ENCODE measurements around the gene FGFBP2. TPM values are rescaled to one million over a fixed set of nuclear protein-coding genes. Genes with fewer than 3 reads are reported as not detected.

Gene FGFBP2
- total RNA-seq, 8 experiments from 2014 or later: 0.38 to 7.9 (median 0.71) TPM; not detected in 3

DNA sequence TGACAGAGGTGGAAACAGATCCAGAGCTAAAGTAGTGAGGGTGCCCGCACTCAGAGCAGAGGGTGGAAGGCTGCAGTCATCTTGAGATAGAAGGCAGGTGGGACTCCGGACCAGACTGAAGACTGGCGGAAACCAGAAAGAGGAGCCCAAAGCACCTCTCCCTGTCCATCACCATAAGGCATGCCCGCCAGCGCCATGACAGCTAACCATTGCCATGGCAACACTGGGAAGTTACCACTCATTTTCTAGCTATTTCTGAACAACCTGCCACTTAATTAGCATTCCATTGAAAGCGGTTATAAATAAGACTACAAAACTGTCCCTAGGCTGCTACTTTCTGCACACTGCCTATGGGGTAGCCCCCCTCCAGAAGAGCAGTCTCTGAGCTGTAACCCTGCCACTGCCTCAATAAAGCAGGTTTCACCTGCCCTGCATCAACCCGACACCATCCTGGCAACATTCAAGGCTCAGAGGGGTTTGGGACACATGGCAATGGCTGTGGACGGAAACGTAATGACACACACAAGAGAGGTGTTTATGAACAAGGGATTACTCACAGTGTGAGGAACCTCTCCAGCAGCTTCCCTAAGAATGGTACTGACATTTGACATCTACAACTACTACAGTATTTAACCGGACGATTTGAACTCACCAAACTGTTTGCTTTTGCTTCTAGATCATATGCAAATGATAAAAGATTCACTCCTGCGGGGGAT, 27.8 kb upstream of the FGFBP2 start:
- in situ Hi-C loops (cut with MboI; ENCODE audit: low pct_unique_long_range_greater_than_20kb in 2 of 9, low sequenced_read_pairs in 9 of 9, unreplicated experiment in 9 of 9): loop anchor here in 1 of 9 experiments (25.0 kb wide), 1 partner anchor 503 kb away; no protein-coding TSS in a partner anchor
- Histone ChIP-seq H3K4me1 (replicated peaks in 1 of 2) (peaks cover 0 to 3% of the 10 kb centered on the region in 2 donors), H3K4me3 (no peak overlapping the region), H3K27ac (no peak overlapping the region)
- ATAC-seq (replicated peaks in 6 of 8): peak in 2 of 8 experiments; percentile 14 to 49
- 0 to 97% (median 82%) methylated on average over 1 to 9 of the region's 12 CpGs for WGBS, 10 experiments

DNA sequence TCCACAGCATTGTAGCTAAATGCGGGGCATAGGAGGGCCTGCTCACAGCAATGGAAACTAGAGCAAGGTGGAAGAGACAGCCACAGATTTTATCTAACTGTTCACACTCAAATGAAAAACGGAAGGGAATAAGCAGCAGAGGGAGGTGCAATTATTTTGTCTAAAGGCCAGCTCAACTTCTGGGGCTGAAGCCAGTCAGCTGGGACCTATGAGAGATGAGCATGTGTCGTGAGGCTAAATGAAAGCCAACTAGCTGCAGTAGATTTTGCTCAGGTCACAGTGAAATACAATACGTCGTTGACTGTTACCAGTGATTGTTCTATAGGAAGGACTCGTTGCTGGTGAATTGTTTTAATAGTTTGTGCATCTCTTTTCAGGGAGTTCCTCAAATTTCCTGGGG, 26.4 kb upstream of the FGFBP2 start:
- no peak overlapping the region for H3K27ac ChIP-seq
- peaks cover 0 to 3% of the 10 kb centered on the region in 2 donors for H3K4me1 ChIP-seq (replicated peaks in 1 of 2)
- ATAC-seq (replicated peaks in 6 of 8): peak in 2 of 8 experiments; percentile 28 to 33
- WGBS, 10 experiments: 29 to 100% (median 75%) methylated on average over 1 to 6 of the region's 6 CpGs
- no peak overlapping the region for H3K4me3 ChIP-seq
- in situ Hi-C loops (cut with MboI; ENCODE audit: low pct_unique_long_range_greater_than_20kb in 2 of 9, low sequenced_read_pairs in 9 of 9, unreplicated experiment in 9 of 9): loop anchor here in 1 of 9 experiments (25.0 kb wide), 1 partner anchor 502 kb away; no protein-coding TSS in a partner anchor

DNA sequence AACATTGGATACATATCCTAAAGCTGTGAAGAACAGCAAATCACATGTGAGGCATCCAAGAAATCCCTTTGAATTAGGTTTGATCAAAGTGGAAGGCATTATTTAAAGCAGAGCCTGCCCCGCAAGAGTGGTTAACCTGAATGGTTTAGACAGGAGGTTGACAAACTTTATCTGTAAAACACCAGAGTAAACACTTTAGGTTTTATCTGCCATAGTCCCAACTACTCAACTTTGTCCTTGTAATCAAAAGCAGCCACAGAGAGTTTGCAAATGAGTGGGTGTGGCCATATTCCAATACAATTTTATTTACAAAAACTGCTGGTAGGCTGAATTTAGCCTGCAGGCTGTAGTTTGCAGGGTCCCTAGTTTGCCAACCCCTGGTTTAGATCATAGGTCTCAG, 25.2 kb upstream of the FGFBP2 start:
- in situ Hi-C loops (cut with MboI; ENCODE audit: low pct_unique_long_range_greater_than_20kb in 2 of 9, low sequenced_read_pairs in 9 of 9, unreplicated experiment in 9 of 9): loop anchor here in 1 of 9 experiments (25.0 kb wide), 1 partner anchor 501 kb away; no protein-coding TSS in a partner anchor
- Histone ChIP-seq H3K4me3 (no peak overlapping the region), H3K4me1 (replicated peaks in 1 of 2) (peaks cover 0 to 3% of the 10 kb centered on the region in 2 donors), H3K27ac (no peak overlapping the region)
- WGBS, 10 experiments: 0 to 100% (median 100%) methylated on average over 1 of the region's 1 CpG; no CpG with 5 or more reads in 5 of the 10 experiments
- peak in 3 of 8 experiments; percentile 11 to 43 (median 38) for ATAC-seq (replicated peaks in 6 of 8)

DNA sequence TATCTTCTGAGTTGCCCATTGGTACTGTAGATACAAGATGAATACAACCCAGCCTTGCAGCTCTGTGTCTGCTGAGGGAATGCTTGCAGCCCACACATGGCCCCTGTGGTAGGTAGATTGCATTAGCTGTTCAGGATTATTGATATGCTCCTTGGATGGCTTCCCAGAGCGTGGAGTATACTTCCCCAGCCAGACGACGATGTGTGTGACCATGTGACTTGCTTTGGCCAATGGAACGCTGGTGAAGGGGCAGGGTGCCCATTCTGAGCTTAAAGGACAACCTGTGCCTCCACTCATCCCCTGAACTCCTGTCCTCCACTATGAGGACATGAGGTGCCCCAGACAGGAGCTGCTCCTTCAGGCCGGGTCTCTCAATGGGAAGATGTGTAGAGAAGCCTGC, 23.9 kb upstream of the FGFBP2 start:
- no peak overlapping the region for H3K4me3 ChIP-seq
- WGBS, 10 experiments: 26 to 100% (median 71%) methylated on average over 2 to 4 of the region's 5 CpGs; no CpG with 5 or more reads in 2 of the 10 experiments
- peaks cover 0 to 3% of the 10 kb centered on the region in 2 donors for H3K4me1 ChIP-seq (replicated peaks in 1 of 2)
- ATAC-seq (replicated peaks in 6 of 8): no peak
- H3K27ac ChIP-seq: no peak overlapping the region
- in situ Hi-C loops (cut with MboI; ENCODE audit: low pct_unique_long_range_greater_than_20kb in 2 of 9, low sequenced_read_pairs in 9 of 9, unreplicated experiment in 9 of 9): loop anchor here in 1 of 9 experiments (25.0 kb wide), 1 partner anchor 500 kb away; no protein-coding TSS in a partner anchor

DNA sequence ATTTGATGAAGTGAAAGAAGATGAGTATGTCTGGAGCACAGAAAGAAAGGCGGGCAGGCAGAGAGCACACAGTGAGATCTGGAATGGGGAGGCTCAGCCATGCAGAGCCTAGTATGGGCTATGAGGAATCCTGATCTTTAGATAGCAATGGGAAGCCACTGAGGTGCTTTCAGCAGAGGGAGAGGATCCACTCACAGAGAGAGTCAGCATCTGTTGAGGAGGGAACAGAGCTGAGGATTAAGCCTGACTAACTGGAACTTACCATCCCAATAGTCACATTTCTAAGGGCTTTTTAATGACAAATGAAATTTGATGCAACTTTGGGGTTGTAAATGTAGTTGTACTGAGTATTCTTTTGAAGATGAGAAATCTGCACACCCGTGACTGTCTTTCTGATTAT, 20.6 kb upstream of the FGFBP2 start:
- no peak overlapping the region for H3K4me3 ChIP-seq
- ATAC-seq (replicated peaks in 6 of 8): peak in 4 of 8 experiments; percentile 38 to 78 (median 45)
- in situ Hi-C loops (cut with MboI; ENCODE audit: low pct_unique_long_range_greater_than_20kb in 2 of 9, low sequenced_read_pairs in 9 of 9, unreplicated experiment in 9 of 9): loop anchor here in 1 of 9 experiments (25.0 kb wide), 1 partner anchor 496 kb away; no protein-coding TSS in a partner anchor
- no peak overlapping the region for H3K27ac ChIP-seq
- WGBS, 10 experiments: 69 to 100% (median 82%) methylated on average over 1 to 2 of the region's 2 CpGs; no CpG with 5 or more reads in 2 of the 10 experiments
- H3K4me1 ChIP-seq (replicated peaks in 1 of 2): no peaks in the 10 kb centered on the region

DNA sequence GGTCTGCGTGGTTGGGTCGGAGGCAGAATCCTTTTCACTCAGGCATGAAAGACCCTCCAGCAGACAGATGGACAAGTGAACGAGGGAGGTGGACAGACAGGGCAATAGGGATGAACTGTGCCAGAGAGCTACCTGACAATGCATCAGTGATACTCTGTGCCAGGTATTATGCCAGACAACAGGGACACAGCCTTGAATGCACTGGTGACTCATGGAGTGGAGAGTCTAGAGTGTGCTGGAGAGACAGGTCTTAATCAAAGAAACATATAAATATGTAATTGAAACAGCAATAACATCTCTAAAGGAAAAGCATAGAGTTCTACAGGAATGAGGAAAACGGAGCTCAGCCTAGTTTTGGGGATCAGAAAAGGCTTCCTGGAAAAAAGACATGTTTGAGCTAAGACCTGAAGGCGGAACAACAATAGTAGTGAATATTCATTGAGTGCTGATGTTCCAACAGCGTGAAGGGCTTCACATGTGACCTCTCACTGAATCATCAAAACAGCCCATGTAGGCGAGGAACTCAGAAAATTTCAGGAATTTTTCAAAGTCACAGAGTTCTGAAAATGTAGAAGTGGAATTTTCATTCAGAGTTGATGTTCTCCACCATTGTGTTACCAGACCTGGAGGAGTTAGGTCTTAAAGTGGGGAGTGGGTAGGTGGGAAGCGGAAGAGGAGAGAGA, 20.0 kb upstream of the FGFBP2 start:
- Histone ChIP-seq H3K4me1 (replicated peaks in 1 of 2) (no peaks in the 10 kb centered on the region), H3K27ac (no peak overlapping the region), H3K4me3 (no peak overlapping the region)
- WGBS, 10 experiments: 41 to 100% (median 82%) methylated on average over 1 to 7 of the region's 8 CpGs
- ATAC-seq (replicated peaks in 6 of 8): peak in 3 of 8 experiments; percentile 85 to 97 (median 93)
- in situ Hi-C loops (cut with MboI; ENCODE audit: low pct_unique_long_range_greater_than_20kb in 2 of 9, low sequenced_read_pairs in 9 of 9, unreplicated experiment in 9 of 9): loop anchor here in 1 of 9 experiments (25.0 kb wide), 1 partner anchor 496 kb away; no protein-coding TSS in a partner anchor

DNA sequence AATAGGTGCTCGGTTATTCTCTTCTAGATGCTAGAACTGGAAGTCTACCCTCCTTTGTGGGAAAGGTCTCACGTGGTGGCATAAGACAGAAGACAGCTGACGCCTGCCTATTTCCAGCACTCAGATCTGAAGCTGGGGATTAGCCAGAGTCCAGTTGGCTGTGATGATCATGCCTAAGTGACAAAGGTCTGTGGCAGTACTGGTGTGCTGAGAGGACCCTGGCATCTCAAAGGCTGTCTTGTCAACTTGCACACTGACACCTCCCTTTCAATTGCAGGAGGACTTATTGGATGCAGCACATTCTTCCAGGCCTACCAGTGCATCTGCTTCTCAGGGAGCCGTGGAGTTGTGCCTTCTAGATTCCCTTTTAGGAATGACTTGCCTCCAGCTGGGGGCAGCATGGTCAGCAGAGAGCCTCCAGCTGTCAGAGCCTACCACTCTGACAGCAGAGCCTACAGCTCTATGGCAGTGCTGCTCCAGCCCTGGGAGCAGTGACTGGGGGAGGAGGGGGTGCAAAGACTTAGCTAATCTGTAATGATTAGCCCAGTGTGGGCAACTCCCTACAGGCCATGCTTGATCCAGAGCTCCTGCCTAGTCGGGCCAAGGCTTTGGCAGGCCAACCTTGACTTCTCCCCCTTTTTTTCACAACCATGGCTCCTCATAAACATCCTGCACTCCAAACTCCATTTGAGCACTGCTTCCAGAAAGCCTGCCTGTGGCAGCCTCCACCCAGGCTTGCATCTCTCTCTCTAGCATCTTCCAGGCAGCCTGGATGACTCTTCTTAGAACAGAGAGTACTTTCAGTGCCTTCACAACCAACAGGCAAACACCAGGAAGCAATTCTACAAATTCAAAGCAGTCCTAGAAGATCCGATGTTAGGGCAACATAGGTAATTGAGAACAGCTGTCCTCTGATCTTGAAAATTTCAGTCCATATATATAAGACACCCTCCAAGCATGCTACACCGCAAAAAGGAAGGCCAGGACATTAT, 13.8 kb upstream of the FGFBP2 start:
- H3K27ac ChIP-seq: no peak overlapping the region
- 0 to 100% (median 81%) methylated on average over 2 to 7 of the region's 7 CpGs; no CpG with 5 or more reads in 3 of the 10 experiments for WGBS, 10 experiments
- H3K4me3 ChIP-seq: no peak overlapping the region
- no peaks in the 10 kb centered on the region for H3K4me1 ChIP-seq (replicated peaks in 1 of 2)
- in situ Hi-C loops (cut with MboI; ENCODE audit: low pct_unique_long_range_greater_than_20kb in 2 of 9, low sequenced_read_pairs in 9 of 9, unreplicated experiment in 9 of 9): loop anchor here in 1 of 9 experiments (25.0 kb wide), 1 partner anchor 489 kb away; no protein-coding TSS in a partner anchor
- peak in 3 of 8 experiments; percentile 89 to 95 (median 89) for ATAC-seq (replicated peaks in 6 of 8)

DNA sequence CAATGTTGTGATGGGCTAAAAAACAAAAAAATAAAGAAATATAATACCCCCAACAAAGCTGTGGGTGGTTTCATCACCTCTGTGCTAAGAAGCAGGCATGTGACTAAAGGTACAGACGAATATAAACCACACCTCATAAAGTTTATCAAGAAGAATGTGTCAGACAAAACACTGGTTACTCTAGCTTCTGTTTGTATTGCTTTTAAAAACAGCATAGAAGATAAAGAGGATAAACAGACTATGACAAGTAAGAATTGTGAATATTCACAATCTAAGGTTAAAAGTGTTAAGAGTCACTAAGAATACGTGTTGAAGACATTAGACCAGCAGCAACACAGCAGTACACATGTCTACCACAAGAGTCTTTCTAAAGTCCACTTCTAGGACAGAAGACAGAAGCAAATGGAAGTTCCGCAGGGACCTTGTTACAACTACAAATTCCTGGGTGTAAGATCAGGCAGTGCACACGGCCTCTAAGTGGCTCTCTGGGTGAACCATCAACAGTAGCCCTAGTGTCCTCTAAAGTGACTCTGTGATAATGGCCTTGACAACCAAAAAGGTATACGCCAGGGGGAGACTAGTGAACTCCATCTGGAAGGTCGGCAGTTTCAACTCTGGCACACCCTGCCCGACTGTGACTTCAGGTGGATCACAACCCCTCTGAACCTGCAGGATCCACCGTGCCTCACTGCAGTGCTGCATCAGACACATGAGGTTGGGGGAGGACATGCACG, 8.3 kb upstream of the FGFBP2 start:
- ATAC-seq (replicated peaks in 6 of 8): no peak
- H3K27ac ChIP-seq: no peak overlapping the region
- 0 to 100% (median 90%) methylated on average over 1 to 7 of the region's 9 CpGs; no CpG with 5 or more reads in 1 of the 10 experiments for WGBS, 10 experiments
- H3K4me3 ChIP-seq: no peak overlapping the region
- in situ Hi-C loops (cut with MboI; ENCODE audit: low pct_unique_long_range_greater_than_20kb in 2 of 9, low sequenced_read_pairs in 9 of 9, unreplicated experiment in 9 of 9): loop anchor here in 1 of 9 experiments (25.0 kb wide), 1 partner anchor 159 kb away; no protein-coding TSS in a partner anchor
- no peaks in the 10 kb centered on the region for H3K4me1 ChIP-seq (replicated peaks in 1 of 2)

DNA sequence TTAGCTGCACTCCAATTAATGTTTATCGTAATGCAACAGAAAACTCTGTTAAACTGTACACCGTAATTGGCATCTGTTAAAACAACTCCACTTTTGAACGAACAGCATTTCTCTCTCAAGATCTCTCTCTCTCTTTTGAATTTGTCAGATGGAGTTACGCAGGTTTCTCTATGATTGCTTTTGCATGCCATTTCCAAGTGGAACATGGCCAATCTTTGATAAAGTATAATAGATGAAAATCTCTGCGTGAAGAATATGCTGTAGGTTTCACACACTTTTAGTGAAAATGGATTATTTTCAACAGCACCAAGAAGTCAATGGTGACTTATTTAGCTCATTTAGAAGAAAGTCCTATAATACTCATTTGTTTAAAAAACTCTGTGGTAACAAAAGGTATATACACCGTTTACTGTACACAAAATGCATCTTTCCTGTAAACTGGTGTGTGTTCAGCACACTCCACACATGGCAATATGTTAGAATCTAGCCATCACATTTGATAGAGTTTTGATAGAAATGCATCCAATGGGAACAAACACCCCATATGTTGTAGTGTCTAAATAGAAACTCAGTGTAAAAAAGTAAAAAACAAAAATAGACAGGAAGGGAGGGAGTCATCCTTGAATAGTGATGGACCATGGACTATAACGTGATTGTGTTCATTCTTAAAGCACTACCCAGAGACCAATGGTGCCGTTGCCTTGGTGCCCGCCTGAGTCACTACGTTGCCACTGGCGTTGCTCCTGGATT, 5.8 kb upstream of the FGFBP2 start:
- in situ Hi-C loops (cut with MboI; ENCODE audit: low pct_unique_long_range_greater_than_20kb in 2 of 9, low sequenced_read_pairs in 9 of 9, unreplicated experiment in 9 of 9): loop anchor here in 1 of 9 experiments (25.0 kb wide), 1 partner anchor 156 kb away; no protein-coding TSS in a partner anchor
- ATAC-seq (replicated peaks in 6 of 8): no peak
- WGBS, 10 experiments: 40 to 98% (median 93%) methylated on average over 2 to 10 of the region's 11 CpGs

DNA sequence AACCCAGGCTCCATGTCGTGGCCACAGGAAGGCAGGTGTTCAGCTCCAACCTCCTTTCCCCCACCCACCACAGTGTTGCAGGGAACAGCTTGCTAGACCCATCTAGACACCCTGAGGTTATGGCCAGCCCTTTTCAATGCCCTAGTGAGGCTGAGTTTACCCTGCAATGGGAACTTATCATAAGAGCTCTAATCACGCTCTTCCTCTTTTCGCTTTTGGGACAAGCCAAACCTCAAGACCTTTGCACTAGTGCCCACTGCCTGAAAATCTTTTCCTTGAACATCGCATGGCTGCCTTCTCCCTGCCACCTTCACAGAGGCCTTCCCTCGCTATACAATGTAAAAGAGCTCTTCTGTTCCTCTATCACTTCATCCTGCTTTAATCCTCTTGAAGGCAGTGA, 2.4 kb upstream of the FGFBP2 start:
- Histone ChIP-seq H3K27ac (no peak overlapping the region), H3K4me1 (replicated peaks in 1 of 2) (no peaks in the 10 kb centered on the region), H3K4me3 (no peak overlapping the region)
- in situ Hi-C loops (cut with MboI; ENCODE audit: low pct_unique_long_range_greater_than_20kb in 2 of 9, low sequenced_read_pairs in 9 of 9, unreplicated experiment in 9 of 9): loop anchor here in 1 of 9 experiments (25.0 kb wide), 1 partner anchor 153 kb away; no protein-coding TSS in a partner anchor
- no peak for ATAC-seq (replicated peaks in 6 of 8)
- WGBS, 10 experiments: 80 to 100% (median 93%) methylated on average over 1 to 5 of the region's 5 CpGs; no CpG with 5 or more reads in 1 of the 10 experiments

More for the DNA sequence above, 5.8 kb upstream of the FGFBP2 start:
- Histone ChIP-seq H3K4me1 (replicated peaks in 1 of 2) (no peaks in the 10 kb centered on the region), H3K27ac (no peak overlapping the region), H3K4me3 (no peak overlapping the region)

DNA sequence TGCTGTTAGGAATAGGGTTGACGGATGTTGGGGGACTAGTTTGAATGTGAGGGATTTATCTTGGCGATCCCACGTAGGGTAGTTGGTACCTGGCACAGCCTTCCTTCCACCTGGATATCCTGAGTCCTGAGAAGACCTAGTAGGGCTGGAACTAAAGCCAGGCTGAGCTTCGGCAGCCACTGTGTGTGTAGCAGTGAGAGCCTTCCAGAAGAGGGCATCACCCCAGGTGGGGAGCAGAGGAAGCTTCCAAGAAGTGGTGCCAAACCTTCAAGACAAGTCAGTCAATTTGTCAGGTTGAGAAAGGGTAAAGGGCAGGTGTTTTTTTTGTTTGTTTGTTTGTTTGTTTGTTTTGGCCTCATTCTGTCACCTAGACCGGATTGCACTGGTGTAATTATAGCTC, 1.2 kb upstream of the FGFBP2 start:
- Histone ChIP-seq H3K4me1 (replicated peaks in 1 of 2) (no peaks in the 10 kb centered on the region), H3K4me3 (no peak overlapping the region), H3K27ac (no peak overlapping the region)
- 56 to 100% (median 97%) methylated on average over 1 to 5 of the region's 5 CpGs; no CpG with 5 or more reads in 4 of the 10 experiments for WGBS, 10 experiments
- ATAC-seq (replicated peaks in 6 of 8): no peak
- in situ Hi-C loops (cut with MboI; ENCODE audit: low pct_unique_long_range_greater_than_20kb in 2 of 9, low sequenced_read_pairs in 9 of 9, unreplicated experiment in 9 of 9): loop anchor here in 1 of 9 experiments (25.0 kb wide), 1 partner anchor 152 kb away; no protein-coding TSS in a partner anchor

Measured in motor neuron (in vitro differentiated cells).